ELR (cell line): ENCODE results near the gene GSTA1.
A peak's percentile ranks its signal among the peaks of the same experiment; 100 is the strongest.

Source experiments
- DNase-seq: peaks from one replicate; pipeline ENCODE4 v3.0.0-alpha.2; 2015; ENCODE audit warnings: low read depth

Gene GSTA1

GRCh38 chr6:52757651-52758338 is 45.8 kb downstream of the GSTA1 start:
- DNase-seq = peak; percentile 3

GRCh38 chr6:52754443-52754842 is 49.2 kb downstream of the GSTA1 start:
- no peak for DNase-seq

GRCh38 chr6:52753137-52753536 is 50.5 kb downstream of the GSTA1 start:
- peak; percentile 10 for DNase-seq

- DNase-seq = no peak
Measured at GRCh38 chr6:52752310-52752709, 51.3 kb downstream of the GSTA1 start.

- no peak for DNase-seq
Measured at GRCh38 chr6:52749556-52750152, 54.0 kb downstream of the GSTA1 start.

- DNase-seq = peak; percentile 51
Measured at GRCh38 chr6:52747301-52747700, 56.3 kb downstream of the GSTA1 start.

- DNase-seq = no peak
Measured at GRCh38 chr6:52746213-52746612, 57.4 kb downstream of the GSTA1 start.

GRCh38 chr6:52745764-52746201 is 57.8 kb downstream of the GSTA1 start:
- no peak for DNase-seq

GRCh38 chr6:52741872-52742271 is 61.7 kb downstream of the GSTA1 start:
- DNase-seq = peak; percentile 18
